HG02798 (cell line): Measurements from ENCODE around the gene FASTK.

Experiments
- ATAC-seq: cut with Tn5 transposase; IDR thresholded peaks from one replicate; pipeline ENCODE4 v1.9.1; 2021; ENCODE audit warnings: mild to moderate bottlenecking; ENCODE audit not compliant: unreplicated experiment, poor library complexity

FASTK gene

GRCh38 chr7:151068069-151068773, 12.4 kb downstream of the FASTK start:
- no peak for ATAC-seq

- ATAC-seq, result no peak
These were observed 14.2 kb downstream of the FASTK start for GRCh38 chr7:151066273-151066974.

GRCh38 chr7:151065516-151065915, 15.1 kb downstream of the FASTK start:
- no peak for ATAC-seq

- no peak for ATAC-seq
These were observed 15.6 kb downstream of the FASTK start for GRCh38 chr7:151064993-151065392.

- no peak for ATAC-seq
These were observed 16.2 kb downstream of the FASTK start for GRCh38 chr7:151064454-151064853.

GRCh38 chr7:151063212-151063561, 17.4 kb downstream of the FASTK start:
- no peak for ATAC-seq

- no peak for ATAC-seq
These were observed 18.0 kb downstream of the FASTK start for GRCh38 chr7:151062399-151063211.

- ATAC-seq, result no peak
These were observed 18.6 kb downstream of the FASTK start for GRCh38 chr7:151062111-151062398.

- ATAC-seq, result no peak
These were observed 19.1 kb downstream of the FASTK start for GRCh38 chr7:151061213-151062110.

- ATAC-seq, result no peak
These were observed 20.0 kb downstream of the FASTK start for GRCh38 chr7:151060416-151061212.

- no peak for ATAC-seq
These were observed 20.5 kb downstream of the FASTK start for GRCh38 chr7:151060113-151060415.

- ATAC-seq, result peak; percentile 33
These were observed 21.1 kb downstream of the FASTK start, which contains the start of gene SLC4A2 for GRCh38 chr7:151059367-151060112. Gene SLC4A2 (plus strand): TSS chr7:151059589. CDS start chr7:151061988, 2,399 bp downstream.

- no peak for ATAC-seq
These were observed 21.7 kb downstream of the FASTK start for GRCh38 chr7:151058781-151059366.

GRCh38 chr7:151057989-151058780, 22.4 kb downstream of the FASTK start:
- peak; percentile 91 for ATAC-seq

GRCh38 chr7:151057506-151057988, 23.1 kb downstream of the FASTK start, which contains the start of gene CDK5:
Gene CDK5 (minus strand): TSS chr7:151057897. CDS start chr7:151057848, 49 bp downstream.
- ATAC-seq, result peak; percentile 9

GRCh38 chr7:151056666-151057505, 23.7 kb downstream of the FASTK start:
- no peak for ATAC-seq

GRCh38 chr7:151056283-151056665, 24.3 kb downstream of the FASTK start:
- ATAC-seq, result no peak
